HG02642 (cell line): ENCODE results near the gene GALNT6.
"Not testable (repeated sequence)": the region's sequence is repeated elsewhere in the genome, so short reads cannot be mapped to it uniquely, and the experiment has no call there.

ENCODE experiments used
- ATAC-seq: cut with Tn5 transposase; IDR thresholded peaks from one replicate; pipeline ENCODE4 v1.9.1; 2021; ENCODE audit warnings: mild to moderate bottlenecking; ENCODE audit not compliant: unreplicated experiment, poor library complexity

GALNT6 gene

GRCh38 chr12:51361161-51362016, 29.8 kb downstream of the GALNT6 start:
- no peak for ATAC-seq

- no peak for ATAC-seq
Measured at GRCh38 chr12:51360315-51360714, 30.9 kb downstream of the GALNT6 start.

GRCh38 chr12:51359851-51360250, 31.4 kb downstream of the GALNT6 start:
- ATAC-seq: no peak

- no peak for ATAC-seq
Measured at GRCh38 chr12:51358496-51358895, 32.7 kb downstream of the GALNT6 start.

GRCh38 chr12:51357374-51358047, 33.7 kb downstream of the GALNT6 start:
- ATAC-seq: no peak

- ATAC-seq: no peak
Measured at GRCh38 chr12:51351913-51352532, 39.2 kb downstream of the GALNT6 start.

- ATAC-seq: no peak
Measured at GRCh38 chr12:51349026-51349425, 42.2 kb downstream of the GALNT6 start.

GRCh38 chr12:51348116-51348515, 43.1 kb downstream of the GALNT6 start:
- ATAC-seq: no peak

- ATAC-seq: no peak
Measured at GRCh38 chr12:51346581-51346980, 44.6 kb downstream of the GALNT6 start, which contains the start of gene CELA1. TSS of gene CELA1 (minus strand) at chr12:51346679. CDS start at chr12:51346638, 41 bp downstream.

- no peak for ATAC-seq
Measured at GRCh38 chr12:51345681-51346080, 45.5 kb downstream of the GALNT6 start.

GRCh38 chr12:51343201-51343600, 48.0 kb downstream of the GALNT6 start:
- ATAC-seq: no peak

GRCh38 chr12:51342416-51342815, 48.8 kb downstream of the GALNT6 start:
- ATAC-seq: no peak

GRCh38 chr12:51341251-51342007, 49.8 kb downstream of the GALNT6 start:
- no peak for ATAC-seq

GRCh38 chr12:51339750-51340149, 51.5 kb downstream of the GALNT6 start:
- no peak for ATAC-seq

- ATAC-seq: not testable (repeated sequence)
Measured at GRCh38 chr12:51337336-51337735, 53.9 kb downstream of the GALNT6 start.

GRCh38 chr12:51335931-51336330, 55.3 kb downstream of the GALNT6 start:
- no peak for ATAC-seq

GRCh38 chr12:51334764-51335163, 56.4 kb downstream of the GALNT6 start:
- ATAC-seq: no peak

- ATAC-seq: no peak
Measured at GRCh38 chr12:51333536-51333935, 57.7 kb downstream of the GALNT6 start.

GRCh38 chr12:51330186-51330585, 61.0 kb downstream of the GALNT6 start:
- ATAC-seq: no peak

GRCh38 chr12:51329742-51330141, 61.5 kb downstream of the GALNT6 start:
- ATAC-seq: no peak
